Thyroid gland (tissue), 4 donors: Measurements from ENCODE around the gene RBM23.

Source experiments
- CTCF ChIP-seq, 6 experiments: fragments of 200-600 bp in 3 of 6; fragments of 450-650 bp in 3 of 6; sonication (generic) in 3 of 6; IDR thresholded peaks; one replicate each; pipeline ENCODE4 v1.5.1; 2016 to 2019; ENCODE audit warnings: antibody characterized with exemption in 6 of 6, mild to moderate bottlenecking in 2 of 6, inconsistent platforms in 1 of 6, moderate library complexity in 1 of 6
- POLR2A ChIP-seq, 2 donors: fragments of 450-650 bp; IDR thresholded peaks; one replicate each; pipeline ENCODE4 v1.6.1; 2017; ENCODE audit warnings: antibody characterized with exemption in 2 of 2, mild to moderate bottlenecking in 2 of 2, moderate library complexity in 1 of 2

- TF ChIP-seq CTCF (IDR thresholded peaks at IDR 0.05) (no peak), POLR2A (IDR thresholded peaks at IDR 0.05) (no peak)
Measured at GRCh38 chr14:22910916-22911315, 8.0 kb downstream of the RBM23 start.
